NCI-H1417 (cell line): Measurements from ENCODE around the gene KLF2.

Experiments
- DNase-seq, 3 experiments: peaks; one replicate each; lab custom pipeline; 2025; lab: John Stamatoyannopoulos, UW

KLF2 gene

DNA sequence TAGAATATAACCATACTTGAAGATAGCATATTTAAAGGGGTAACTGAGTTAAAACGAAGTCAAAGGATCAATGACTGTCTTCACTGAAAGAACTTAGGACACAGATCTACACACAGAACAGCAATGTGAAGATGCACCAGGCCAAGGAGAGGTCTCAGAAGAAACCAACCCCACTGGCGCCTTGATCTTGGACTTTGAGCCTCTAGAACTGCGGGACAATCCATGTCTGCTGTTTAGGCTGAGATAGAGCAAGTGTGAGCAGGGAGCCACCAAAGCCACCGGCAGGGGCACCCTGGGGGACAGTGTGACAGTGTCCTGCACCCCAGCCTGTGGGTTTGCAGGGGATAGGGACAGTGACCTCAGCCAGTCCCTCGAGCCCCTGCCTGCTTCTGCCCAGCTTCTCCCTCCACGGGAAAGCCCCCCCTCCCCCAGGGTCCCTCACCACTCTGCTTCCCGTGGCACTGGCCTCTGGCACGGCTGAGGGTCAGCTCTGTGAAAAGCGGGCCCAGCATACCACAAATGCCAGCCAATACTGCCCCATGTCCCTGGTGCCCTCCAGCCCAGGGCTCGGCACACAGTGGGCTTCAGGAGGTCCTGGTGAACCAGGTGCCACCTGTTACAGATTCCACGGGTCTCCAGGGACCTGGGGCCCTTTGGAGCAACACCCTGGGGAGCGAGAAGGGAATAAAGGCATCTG is 40.8 kb downstream of the KLF2 start:
- DNase-seq, result no peak

DNA sequence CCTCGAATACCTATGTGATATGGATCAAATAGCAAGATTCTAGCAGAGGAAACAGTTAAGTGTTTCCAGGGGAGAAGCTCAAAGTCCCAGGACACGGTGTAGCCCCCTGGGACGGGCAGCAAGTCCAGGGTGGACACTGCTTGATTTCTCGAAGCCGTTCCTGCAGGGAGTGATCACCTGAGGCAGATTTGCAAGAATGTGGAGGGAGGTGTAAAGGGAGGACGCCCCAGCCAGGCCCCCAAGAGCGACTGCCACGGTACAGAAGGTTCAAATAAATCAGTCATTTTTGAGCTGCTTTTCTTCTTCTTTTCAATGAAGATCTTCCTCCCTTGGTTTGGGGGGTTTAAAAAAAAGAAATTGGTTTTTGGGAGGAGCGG is 41.4 kb downstream of the KLF2 start:
- no peak for DNase-seq

GRCh38 chr19:16366433-16367260 is 42.0 kb downstream of the KLF2 start:
- DNase-seq, result no peak

DNA sequence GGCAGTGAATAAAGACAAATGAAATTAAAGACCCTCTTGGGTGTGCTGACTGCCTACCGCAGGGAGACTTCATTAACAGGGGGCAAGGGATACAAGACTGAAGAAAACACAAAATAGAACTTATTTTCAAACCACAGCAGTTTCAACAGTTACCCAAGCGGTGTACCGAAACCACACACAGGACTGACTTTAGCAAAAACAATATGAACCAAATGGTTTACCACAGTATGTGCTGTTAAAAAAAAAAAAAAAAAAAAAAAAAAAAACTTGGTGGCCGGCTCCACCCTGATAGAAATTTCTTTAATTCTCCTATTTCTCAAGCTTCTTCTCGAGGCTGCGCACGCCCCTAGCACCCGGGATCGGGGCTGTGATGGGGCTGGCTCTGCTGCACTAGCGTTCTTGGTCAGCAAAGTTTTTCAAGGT is 42.6 kb downstream of the KLF2 start:
- DNase-seq, result no peak

DNA sequence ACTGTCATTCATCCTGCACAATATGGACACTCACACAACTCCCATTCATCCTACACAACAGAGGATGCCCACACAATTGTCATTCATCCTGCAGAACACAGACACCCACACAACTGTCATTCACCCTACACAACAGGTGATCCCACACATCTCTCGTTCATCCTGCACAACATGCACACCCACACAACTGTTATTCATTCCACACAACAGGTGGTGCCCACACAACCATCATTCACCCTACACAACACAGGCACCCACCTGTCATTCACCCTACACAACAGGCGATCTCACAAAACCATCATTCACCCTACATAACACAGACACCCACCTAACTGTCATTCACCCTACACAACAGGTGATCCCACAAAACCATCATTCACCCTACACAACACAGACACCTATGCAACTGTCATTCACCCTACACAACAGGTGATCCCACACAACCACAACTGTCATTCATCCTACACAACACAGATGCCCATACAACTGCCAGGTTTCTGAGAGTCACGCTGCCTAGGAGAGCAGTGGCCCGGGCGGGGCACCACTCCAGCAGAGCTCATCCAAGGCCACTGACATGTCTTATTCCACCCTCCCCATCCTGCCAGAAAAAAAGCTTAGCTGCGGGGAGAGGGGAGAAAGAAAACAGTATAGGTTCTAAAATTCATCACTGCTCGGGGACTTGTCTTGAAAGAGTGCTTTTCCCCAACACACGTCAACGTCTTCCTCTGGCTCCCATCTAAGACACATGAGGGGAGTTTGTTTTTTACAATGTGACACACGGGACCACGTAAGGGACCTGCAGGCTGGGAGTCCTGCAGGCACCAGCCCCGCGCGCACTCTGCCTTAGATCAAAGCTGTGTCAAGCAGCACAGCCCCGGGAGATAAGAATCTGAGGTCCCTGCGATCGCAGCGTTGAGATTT is 44.0 kb downstream of the KLF2 start:
- no peak for DNase-seq

DNA sequence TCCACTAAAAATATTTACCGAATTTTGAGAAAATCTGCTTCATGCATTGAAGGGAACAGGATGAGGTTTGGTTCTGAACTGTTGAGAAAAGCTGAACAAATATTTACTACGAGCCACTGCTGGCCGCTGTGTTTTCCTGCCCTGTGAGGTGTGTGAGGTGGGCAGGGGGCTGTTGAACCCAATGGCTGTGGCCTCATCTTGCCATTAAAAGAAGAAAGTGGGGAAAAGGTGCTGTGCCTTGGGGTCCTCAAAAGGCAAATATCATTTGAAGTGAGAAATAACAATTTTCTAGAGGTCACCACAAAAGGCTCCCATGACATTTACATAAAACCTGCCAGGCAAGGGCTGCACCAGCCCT is 44.7 kb downstream of the KLF2 start:
- no peak for DNase-seq

- no peak for DNase-seq
Observed at GRCh38 chr19:16369664-16370576, 45.3 kb downstream of the KLF2 start.

DNA sequence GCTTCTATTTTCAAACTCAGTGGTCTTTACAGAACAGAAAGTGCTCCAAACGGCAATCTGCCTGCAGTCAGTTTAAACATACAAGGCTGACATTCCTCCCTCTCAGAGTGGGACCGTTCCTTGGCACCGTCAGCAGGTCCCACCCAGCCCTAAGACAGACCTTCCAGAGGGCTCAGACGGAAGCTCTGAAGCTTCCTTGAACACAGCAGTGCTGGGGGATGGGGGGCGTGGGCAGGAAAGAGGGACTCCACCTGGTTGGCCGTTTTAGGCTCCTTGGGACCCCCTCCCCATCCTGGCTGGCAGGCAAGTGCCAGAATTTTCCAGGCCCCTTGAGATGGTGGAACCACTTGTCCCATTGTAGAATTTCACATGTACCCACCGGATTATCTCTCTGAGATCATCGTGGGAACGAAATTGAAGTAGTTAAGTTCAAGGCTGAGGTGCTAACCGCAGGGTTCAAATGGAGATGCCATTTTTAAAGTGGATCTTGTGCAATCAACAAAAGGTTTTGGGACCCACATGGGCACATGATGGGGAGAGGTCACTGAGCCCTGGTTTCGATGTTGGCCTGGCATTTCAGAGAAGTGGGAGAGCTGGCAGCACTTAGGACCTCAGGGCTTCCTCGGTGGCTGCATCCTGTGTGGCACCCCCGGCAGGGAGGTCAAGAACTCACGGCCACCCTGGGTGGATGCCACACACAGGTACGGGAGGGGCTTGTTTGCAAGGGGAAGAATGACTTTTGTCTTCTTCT is 46.2 kb downstream of the KLF2 start:
- no peak for DNase-seq

DNA sequence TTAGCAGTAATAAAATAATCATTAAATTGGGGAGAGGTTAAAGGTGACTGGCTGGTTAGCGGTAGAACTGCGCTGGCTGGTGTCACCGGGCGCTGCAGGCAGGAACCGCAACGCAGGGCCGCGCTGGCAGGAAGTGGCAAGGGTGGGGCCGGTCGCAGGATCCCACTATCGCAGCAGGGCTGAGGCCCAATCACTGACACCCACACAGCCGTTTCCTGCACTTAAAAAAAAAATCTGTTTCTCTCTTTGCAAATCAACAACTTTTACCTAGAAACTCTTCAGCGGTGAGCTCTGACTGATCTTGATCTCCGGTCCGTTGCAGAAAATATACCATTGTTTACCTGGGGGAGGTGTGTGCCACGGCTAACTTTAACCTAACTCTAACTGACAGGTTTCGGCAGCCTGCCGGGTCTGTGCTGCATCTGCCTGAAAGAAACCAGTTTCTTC is 46.9 kb downstream of the KLF2 start:
- no peak for DNase-seq

GRCh38 chr19:16372065-16372915 is 47.7 kb downstream of the KLF2 start:
- no peak for DNase-seq

- no peak for DNase-seq
Observed at GRCh38 chr19:16373079-16373478, 48.5 kb downstream of the KLF2 start.

DNA sequence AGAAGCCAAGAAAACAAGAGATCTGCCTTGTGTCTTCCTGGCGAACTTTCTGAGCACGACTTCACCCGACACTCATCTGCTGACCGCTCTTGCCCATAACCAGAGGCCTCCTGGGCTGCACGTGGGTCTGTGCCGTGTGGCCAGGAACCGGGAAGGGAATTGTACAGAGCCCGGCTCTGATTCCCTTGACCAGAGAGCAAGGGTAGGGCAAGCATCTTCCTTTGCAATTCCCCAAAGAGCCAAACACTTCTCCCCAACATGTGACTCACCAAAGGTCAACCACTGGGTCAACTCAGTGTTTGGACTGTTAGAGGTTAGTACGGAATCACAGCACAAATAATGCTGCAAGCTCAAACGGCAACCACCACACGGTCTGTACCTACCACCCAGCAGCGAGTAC is 48.9 kb downstream of the KLF2 start:
- no peak for DNase-seq

GRCh38 chr19:16373989-16374388 is 49.4 kb downstream of the KLF2 start:
- no peak for DNase-seq

- DNase-seq, result no peak
Observed at GRCh38 chr19:16374436-16374835, 49.8 kb downstream of the KLF2 start.

- no peak for DNase-seq
Observed at GRCh38 chr19:16375157-16375935, 50.7 kb downstream of the KLF2 start.

- DNase-seq, result no peak
Observed at GRCh38 chr19:16375936-16376185, 51.2 kb downstream of the KLF2 start.

- DNase-seq, result no peak
Observed at GRCh38 chr19:16376241-16376640, 51.6 kb downstream of the KLF2 start.

GRCh38 chr19:16376649-16377048 is 52.0 kb downstream of the KLF2 start:
- DNase-seq, result no peak

GRCh38 chr19:16377521-16377920 is 52.9 kb downstream of the KLF2 start:
- no peak for DNase-seq
